NCI-H2107 treated with DMSO at 0.1 percent for 48 hours (cell line): Measurements from ENCODE around the gene BFAR.
"Not testable (repeated sequence)": the region's sequence is repeated elsewhere in the genome, so short reads cannot be mapped to it uniquely, and the experiment has no call there.

Source experiments
- DNase-seq: peaks from one replicate; lab custom pipeline; 2025; ENCODE audit not compliant: unreplicated experiment; lab: John Stamatoyannopoulos, UW

BFAR gene

GRCh38 chr16:14635395-14636165, 2.8 kb downstream of the BFAR start:
- DNase-seq, result no peak

GRCh38 chr16:14636179-14636950, 3.6 kb downstream of the BFAR start:
- not testable (repeated sequence) for DNase-seq

- not testable (repeated sequence) for DNase-seq
These were observed 4.1 kb downstream of the BFAR start for GRCh38 chr16:14636951-14637240.

GRCh38 chr16:14640538-14640937, 7.8 kb downstream of the BFAR start:
- no peak for DNase-seq

GRCh38 chr16:14641206-14641605, 8.5 kb downstream of the BFAR start:
- no peak for DNase-seq

- no peak for DNase-seq
These were observed 9.2 kb downstream of the BFAR start for GRCh38 chr16:14641926-14642325.

GRCh38 chr16:14649816-14650215, 17.1 kb downstream of the BFAR start:
- DNase-seq, result no peak

- DNase-seq, result no peak
These were observed 17.9 kb downstream of the BFAR start for GRCh38 chr16:14650629-14651028.

GRCh38 chr16:14652726-14653125, 20.0 kb downstream of the BFAR start:
- no peak for DNase-seq

GRCh38 chr16:14658063-14658462, 25.3 kb downstream of the BFAR start:
- DNase-seq, result no peak

- no peak for DNase-seq
These were observed 34.9 kb downstream of the BFAR start for GRCh38 chr16:14667347-14668266.

- DNase-seq, result no peak
These were observed 35.9 kb downstream of the BFAR start for GRCh38 chr16:14668556-14669223.

- DNase-seq, result no peak
These were observed 37.0 kb downstream of the BFAR start for GRCh38 chr16:14669776-14670175.

- no peak for DNase-seq
These were observed 39.7 kb downstream of the BFAR start for GRCh38 chr16:14672403-14672971.

- DNase-seq, result no peak
These were observed 43.9 kb downstream of the BFAR start for GRCh38 chr16:14676633-14677032.

- no peak for DNase-seq
These were observed 44.9 kb downstream of the BFAR start for GRCh38 chr16:14677627-14678026.

GRCh38 chr16:14678748-14679497, 46.2 kb downstream of the BFAR start:
- no peak for DNase-seq

GRCh38 chr16:14680396-14680795, 47.6 kb downstream of the BFAR start:
- not testable (repeated sequence) for DNase-seq

- DNase-seq, result no peak
These were observed 48.4 kb downstream of the BFAR start for GRCh38 chr16:14681115-14681514.

- no peak for DNase-seq
These were observed 49.4 kb downstream of the BFAR start for GRCh38 chr16:14682121-14682520.
